Epithelial cell of esophagus (primary cell): Measurements from ENCODE around the gene MGAM2.

ENCODE experiments used
- DNase-seq: peaks from one replicate; pipeline ENCODE4 v3.0.0; 2010; ENCODE audit warnings: low read depth
- H3K4me3 ChIP-seq: 2 replicates; pipeline ENCODE4 v1.5.1; 2011; ENCODE audit warnings: mild to moderate bottlenecking, low read length, control low read depth
- TF ChIP-seq, protein P1 (sequence below): IDR thresholded peaks from 2 replicates; pipeline ENCODE4 v1.5.1; 2011; ENCODE audit warnings: low read depth, mild to moderate bottlenecking, low read length, control low read depth, inconsistent platforms; ENCODE audit not compliant: insufficient read depth; ENCODE audit errors: missing control alignments

MGAM2 gene

DNA sequence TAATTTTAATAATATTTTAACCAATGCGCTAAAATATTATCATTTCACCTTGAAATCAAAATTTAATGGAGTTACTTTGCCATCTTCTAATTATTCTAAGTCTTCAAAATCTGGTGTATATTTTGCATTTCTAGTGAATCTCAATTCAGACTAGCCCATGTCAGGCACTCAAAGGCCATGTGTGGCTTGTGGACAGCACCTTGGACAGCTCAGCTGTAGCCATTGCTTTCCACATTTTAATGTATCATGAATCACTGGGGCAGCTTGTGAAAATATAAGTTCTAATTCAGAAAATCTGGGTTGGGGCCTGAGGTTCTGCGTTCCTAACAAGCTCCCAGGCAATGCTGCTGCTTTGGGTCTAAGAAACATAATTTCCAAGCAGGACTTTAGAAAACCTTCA, 57.2 kb downstream of the MGAM2 start:
- TF ChIP-seq, protein P1, sequence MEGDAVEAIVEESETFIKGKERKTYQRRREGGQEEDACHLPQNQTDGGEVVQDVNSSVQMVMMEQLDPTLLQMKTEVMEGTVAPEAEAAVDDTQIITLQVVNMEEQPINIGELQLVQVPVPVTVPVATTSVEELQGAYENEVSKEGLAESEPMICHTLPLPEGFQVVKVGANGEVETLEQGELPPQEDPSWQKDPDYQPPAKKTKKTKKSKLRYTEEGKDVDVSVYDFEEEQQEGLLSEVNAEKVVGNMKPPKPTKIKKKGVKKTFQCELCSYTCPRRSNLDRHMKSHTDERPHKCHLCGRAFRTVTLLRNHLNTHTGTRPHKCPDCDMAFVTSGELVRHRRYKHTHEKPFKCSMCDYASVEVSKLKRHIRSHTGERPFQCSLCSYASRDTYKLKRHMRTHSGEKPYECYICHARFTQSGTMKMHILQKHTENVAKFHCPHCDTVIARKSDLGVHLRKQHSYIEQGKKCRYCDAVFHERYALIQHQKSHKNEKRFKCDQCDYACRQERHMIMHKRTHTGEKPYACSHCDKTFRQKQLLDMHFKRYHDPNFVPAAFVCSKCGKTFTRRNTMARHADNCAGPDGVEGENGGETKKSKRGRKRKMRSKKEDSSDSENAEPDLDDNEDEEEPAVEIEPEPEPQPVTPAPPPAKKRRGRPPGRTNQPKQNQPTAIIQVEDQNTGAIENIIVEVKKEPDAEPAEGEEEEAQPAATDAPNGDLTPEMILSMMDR: no peak
- peak; percentile 59 for DNase-seq
- H3K4me3 ChIP-seq: no peak overlapping the region

DNA sequence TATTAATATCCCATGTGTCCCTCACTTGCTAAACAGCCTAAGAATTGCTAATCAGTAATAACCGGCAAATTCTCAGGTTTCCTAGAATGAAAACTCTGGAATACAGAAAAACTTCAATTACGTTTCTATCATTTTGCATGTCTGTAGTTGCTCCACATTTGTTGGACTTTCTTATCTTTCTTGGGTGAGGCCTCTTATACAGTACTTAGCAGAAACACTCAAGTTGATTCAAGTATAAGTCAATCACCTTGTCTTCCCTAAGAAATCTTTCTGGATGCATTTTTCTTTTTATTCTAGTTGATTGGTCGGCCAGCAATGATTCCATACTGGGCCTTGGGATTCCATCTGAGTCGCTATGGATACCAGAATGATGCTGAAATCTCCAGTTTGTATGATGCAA, 61.4 kb downstream of the MGAM2 start:
- no peak overlapping the region for H3K4me3 ChIP-seq
- no peak for DNase-seq
- TF ChIP-seq, protein P1: no peak

DNA sequence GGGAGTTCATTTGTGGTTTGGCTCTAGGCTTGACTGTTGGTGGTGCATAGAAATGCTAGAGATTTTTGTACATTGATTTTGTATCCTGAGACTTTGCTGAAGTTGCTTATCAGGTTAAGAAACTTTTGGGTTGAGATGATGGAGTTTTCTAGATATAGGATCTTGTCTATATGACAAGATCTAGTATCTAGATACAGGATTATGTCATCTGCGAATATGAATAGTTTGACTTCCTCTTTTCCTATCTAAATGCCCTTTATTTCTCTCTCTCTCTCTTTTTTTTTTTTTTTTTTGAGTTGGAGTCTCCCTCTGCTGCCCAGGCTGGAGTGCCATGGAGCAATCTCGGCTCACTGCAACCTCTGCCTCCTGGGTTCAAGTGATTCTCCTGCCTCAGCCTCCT, 62.9 kb downstream of the MGAM2 start:
- TF ChIP-seq, protein P1: no peak
- no peak for DNase-seq
- H3K4me3 ChIP-seq: no peak overlapping the region

DNA sequence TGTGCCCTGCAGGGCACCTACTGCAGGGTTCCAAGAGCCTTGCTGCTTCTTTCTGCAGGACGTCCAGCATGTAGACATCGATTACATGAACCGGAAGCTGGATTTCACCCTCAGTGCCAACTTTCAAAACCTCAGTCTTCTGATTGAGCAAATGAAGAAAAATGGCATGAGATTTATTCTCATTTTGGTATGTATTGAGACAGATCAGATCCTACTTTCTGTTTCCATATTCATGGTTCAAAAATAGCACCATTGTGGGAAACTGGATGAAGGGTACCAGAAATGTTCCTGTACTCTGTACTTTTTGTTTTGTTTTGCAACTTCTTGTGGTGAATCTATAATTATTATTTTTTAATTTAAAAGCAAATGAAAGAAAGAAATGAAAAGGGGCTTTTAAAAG, 64.1 kb downstream of the MGAM2 start:
- no peak overlapping the region for H3K4me3 ChIP-seq
- TF ChIP-seq, protein P1: no peak
- no peak for DNase-seq

DNA sequence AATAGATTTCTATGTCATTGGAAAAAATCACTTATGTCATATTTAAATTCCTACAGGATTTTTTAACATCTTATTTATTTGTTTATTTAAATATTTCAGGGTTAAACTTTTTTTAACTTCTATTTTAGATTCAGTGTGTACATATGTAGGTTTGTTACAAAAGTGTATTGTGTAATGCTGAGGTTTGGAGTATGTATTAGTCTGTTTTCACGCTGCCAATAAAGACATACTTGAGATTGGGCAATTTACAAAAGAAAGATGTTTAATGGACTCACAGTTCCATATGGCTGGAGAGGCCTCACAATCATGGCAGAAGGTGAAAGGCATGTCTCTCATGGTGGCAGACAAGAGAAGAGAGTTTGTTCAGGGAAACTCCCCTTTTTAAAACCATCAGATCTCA, 65.4 kb downstream of the MGAM2 start:
- peak; percentile 22 for DNase-seq
- H3K4me3 ChIP-seq: no peak overlapping the region
- TF ChIP-seq, protein P1: no peak

DNA sequence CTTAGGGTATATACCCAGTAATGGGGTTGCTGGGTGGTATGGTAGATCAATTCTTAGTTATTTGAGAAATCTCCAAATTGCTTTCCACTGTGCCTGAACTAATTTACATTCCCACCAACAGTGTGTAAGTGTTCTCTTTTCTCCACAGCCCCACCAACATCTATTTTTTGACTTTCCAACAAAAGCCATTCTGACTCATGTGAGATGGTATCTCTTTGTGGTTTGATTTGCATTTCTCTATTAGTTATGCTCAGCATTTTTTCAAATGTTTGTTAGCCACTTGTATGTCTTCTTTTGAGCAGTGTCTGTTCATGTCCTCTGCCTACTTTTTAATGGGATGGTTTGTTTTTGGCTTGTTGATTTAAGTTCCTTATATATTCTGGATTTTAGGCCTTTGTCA, 66.4 kb downstream of the MGAM2 start:
- TF ChIP-seq, protein P1: no peak
- H3K4me3 ChIP-seq: no peak overlapping the region
- peak; percentile 17 for DNase-seq

DNA sequence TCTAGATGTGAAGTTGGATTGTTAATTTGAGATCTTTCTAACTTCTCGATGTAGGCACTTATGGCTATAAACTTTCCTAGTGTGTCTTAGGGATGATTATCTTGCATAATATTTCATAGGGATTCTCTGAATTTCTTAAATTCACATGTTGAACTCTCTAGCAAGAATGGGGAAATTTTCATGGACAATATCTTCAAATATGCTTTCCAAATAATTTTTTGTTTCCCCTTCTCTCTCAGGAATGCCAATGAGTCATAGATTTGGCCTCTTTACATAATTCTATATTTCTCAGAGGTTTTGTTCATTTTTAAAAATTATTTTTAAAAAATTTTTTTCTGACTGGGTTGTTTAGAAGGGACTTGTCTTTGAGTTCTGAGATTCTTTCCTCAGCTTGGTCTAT, 68.9 kb downstream of the MGAM2 start:
- TF ChIP-seq, protein P1: no peak
- DNase-seq: no peak
- H3K4me3 ChIP-seq: no peak overlapping the region
